A673 (cell line): ENCODE data around the gene ESPN. TPM values are rescaled to one million over a fixed set of nuclear protein-coding genes. Genes with fewer than 3 reads are reported as not detected.

Experiments
- BruUV-seq: library from RNA; stranded (reverse); fragments of 400-500 nt; replicated peaks from 2 replicates; lab custom pipeline; 2021; lab: Mats Ljungman, UMichigan
- CTCF ChIA-PET: fragments of 300-600 bp; sonication (Branson Sonifier 250); formaldehyde crosslinking; loops from one replicate; lab custom pipeline; 2022; ENCODE audit warnings: antibody characterized with exemption; lab: Charles Lee
- POLR2A ChIA-PET: fragments of 300-600 bp; sonication (Branson Sonifier 250); formaldehyde crosslinking; loops from one replicate; lab custom pipeline; 2022; ENCODE audit warnings: antibody characterized with exemption; ENCODE audit not compliant: low non-redundant PET; lab: Charles Lee
- DNase-seq: peaks from one replicate; pipeline ENCODE4 v3.0.0-alpha.2; 2015; ENCODE audit warnings: low spot score
- H3K27ac ChIP-seq: fragments of 200-600 bp; sonication (generic); 2 replicates; pipeline ENCODE4 v1.5.1; 2016; ENCODE audit warnings: mixed run types, low read depth, mild to moderate bottlenecking, mixed read lengths, antibody characterized with exemption, low read length; ENCODE audit not compliant: poor library complexity, severe bottlenecking
- H3K27me3 ChIP-seq: fragments of 200-600 bp; sonication (generic); replicated peaks from 2 replicates; pipeline ENCODE4 v1.6.1; 2017; ENCODE audit warnings: mixed run types, low read depth, mild to moderate bottlenecking, mixed read lengths, antibody characterized with exemption, low read length; ENCODE audit not compliant: insufficient read depth, poor library complexity
- H3K36me3 ChIP-seq: fragments of 200-600 bp; sonication (generic); 2 replicates; pipeline ENCODE4 v1.6.1; 2016; ENCODE audit warnings: mixed run types, mild to moderate bottlenecking, mixed read lengths, antibody characterized with exemption, low read length; ENCODE audit not compliant: insufficient read depth, poor library complexity, severe bottlenecking
- H3K4me1 ChIP-seq: fragments of 200-600 bp; sonication (generic); 2 replicates; pipeline ENCODE4 v1.6.1; 2017; ENCODE audit warnings: mixed run types, mild to moderate bottlenecking, mixed read lengths, antibody characterized with exemption, low read length; ENCODE audit not compliant: insufficient read depth, poor library complexity, severe bottlenecking
- H3K4me3 ChIP-seq: fragments of 200-600 bp; sonication (generic); 2 replicates; pipeline ENCODE4 v1.5.1; 2016; ENCODE audit warnings: low read depth, mixed run types, mild to moderate bottlenecking, mixed read lengths, low read length; ENCODE audit not compliant: poor library complexity, severe bottlenecking
- H3K9me3 ChIP-seq: fragments of 200-600 bp; sonication (generic); 2 replicates; pipeline ENCODE4 v1.6.1; 2016; ENCODE audit warnings: mixed run types, low read depth, mild to moderate bottlenecking, mixed read lengths, antibody characterized with exemption, low read length; ENCODE audit not compliant: poor library complexity, severe bottlenecking
- CTCF ChIP-seq: fragments of 300-800, 200-600 bp; sonication (generic); conservative IDR thresholded peaks from 2 replicates; pipeline ENCODE4 v1.5.1; 2017; ENCODE audit warnings: low read depth, mild to moderate bottlenecking, antibody characterized with exemption, low read length, moderate library complexity, mixed read lengths
- EZH2 ChIP-seq: fragments of 200-600 bp; sonication (generic); IDR thresholded peaks from 2 replicates; pipeline ENCODE4 v1.6.1; 2017; ENCODE audit warnings: borderline replicate concordance, low read depth, mild to moderate bottlenecking, mixed read lengths, antibody characterized with exemption, low read length; ENCODE audit not compliant: poor library complexity, severe bottlenecking
- intact Hi-C: fragments of 100-400 bp; cut with micrococcal nuclease; formaldehyde crosslinking; loops from one replicate; pipeline ENCODE4 v1.10.0; 2022; ENCODE audit not compliant: unreplicated experiment
- total RNA-seq: library from RNA; stranded (reverse); gene quantifications from 2 replicates; pipeline ENCODE4 v1.2.3, GENCODE V29; 2021

Gene ESPN
- total RNA-seq, 1 experiment from 2014 or later, result not detected

DNA sequence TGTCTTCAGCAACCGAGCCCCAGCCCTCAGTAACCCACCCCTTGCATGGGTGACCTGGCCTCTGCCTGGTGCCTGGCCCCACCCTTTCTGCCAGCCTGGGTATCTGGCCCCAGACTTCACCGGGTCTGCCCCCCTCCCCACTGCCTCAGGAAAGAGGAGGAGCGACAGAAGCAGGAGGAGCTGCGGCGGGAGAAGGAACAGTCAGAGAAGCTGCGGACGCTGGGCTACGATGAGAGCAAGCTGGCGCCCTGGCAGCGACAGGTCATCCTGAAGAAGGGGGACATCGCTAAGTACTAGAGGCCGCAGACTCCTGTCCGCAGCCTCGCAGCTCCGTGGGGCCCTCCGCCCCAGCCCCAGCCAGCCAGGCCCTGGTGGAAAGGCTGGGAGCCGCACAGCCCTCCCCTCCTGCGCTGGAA is 35.3 kb downstream of the ESPN start:
- Histone ChIP-seq H3K9me3 (no peaks in the 10 kb centered on the region), H3K36me3 (no peaks in the 10 kb centered on the region), H3K27me3 (peaks cover 33% of the 10 kb centered on the region), H3K27ac (no peak overlapping the region), H3K4me1 (no peaks in the 10 kb centered on the region), H3K4me3 (no peak overlapping the region)
- TF ChIP-seq CTCF (no peak), EZH2 (no peak)
- intact Hi-C loops, result no loop called here
- no peak for DNase-seq
- POLR2A ChIA-PET, result no interaction called here
- no TSS peak for BruUV-seq
- CTCF ChIA-PET, result no interaction called here

- H3K27ac ChIP-seq, result no peak overlapping the region
- H3K4me1 ChIP-seq, result no peaks in the 10 kb centered on the region
- H3K36me3 ChIP-seq, result no peaks in the 10 kb centered on the region
- no peak for TF ChIP-seq EZH2
- no peak for TF ChIP-seq CTCF
- H3K4me3 ChIP-seq, result no peak overlapping the region
- DNase-seq, result no peak
- BruUV-seq, result no TSS peak
- H3K9me3 ChIP-seq, result no peaks in the 10 kb centered on the region
- CTCF ChIA-PET, result no interaction called here
- H3K27me3 ChIP-seq, result peaks cover 27% of the 10 kb centered on the region
- intact Hi-C loops, result no loop called here
- POLR2A ChIA-PET, result no interaction called here
Measured at GRCh38 chr1:6460301-6461050, 35.9 kb downstream of the ESPN start.

- no peak overlapping the region for H3K27ac ChIP-seq
- intact Hi-C loops, result no loop called here
- no peak overlapping the region for H3K4me3 ChIP-seq
- TF ChIP-seq EZH2, result no peak
- TF ChIP-seq CTCF, result no peak
- POLR2A ChIA-PET, result no interaction called here
- H3K4me1 ChIP-seq, result no peaks in the 10 kb centered on the region
- H3K36me3 ChIP-seq, result no peaks in the 10 kb centered on the region
- peaks cover 21% of the 10 kb centered on the region for H3K27me3 ChIP-seq
- CTCF ChIA-PET, result no interaction called here
- no peaks in the 10 kb centered on the region for H3K9me3 ChIP-seq
- DNase-seq, result no peak
- BruUV-seq, result no TSS peak
Measured at GRCh38 chr1:6461051-6461530, 36.5 kb downstream of the ESPN start.
